ENCODE results near the gene SHISA6.

SHISA6 gene

DNA sequence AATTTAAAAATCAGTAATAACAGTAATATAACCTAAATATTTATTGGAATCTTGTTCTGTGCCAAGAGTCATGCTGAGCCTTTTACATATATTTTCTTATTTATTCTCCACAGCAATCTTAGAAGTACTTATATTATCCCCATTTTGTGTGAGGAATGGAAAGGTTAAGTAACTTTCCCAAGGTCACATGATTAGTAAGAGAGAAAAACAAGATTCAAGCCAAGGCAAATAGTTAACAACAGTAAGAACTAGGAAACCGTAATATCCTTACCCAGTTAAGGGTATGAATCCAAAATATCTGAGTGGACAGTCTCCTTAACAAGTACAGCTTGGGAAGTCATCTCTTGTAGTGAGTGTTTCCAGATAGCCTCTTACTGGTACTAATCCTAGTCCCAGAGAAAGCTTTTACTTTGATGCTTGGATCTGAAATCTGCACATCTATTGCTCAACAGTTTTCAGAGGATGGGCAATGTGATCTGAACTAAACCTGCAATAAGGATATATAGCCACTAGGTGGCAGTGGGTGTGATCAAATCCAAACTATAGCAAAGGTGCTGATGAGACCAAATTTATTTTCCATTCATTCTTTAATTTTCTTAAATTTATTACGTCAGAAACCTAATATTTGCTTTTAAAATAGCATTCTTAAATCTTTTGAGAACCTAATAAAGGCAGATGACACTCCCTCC is 23.3 kb downstream of the SHISA6 start:
- no peak overlapping the region for H3K9ac ChIP-seq (ENCODE audit: low read length)
- no peaks in the 10 kb centered on the region for H3K36me3 ChIP-seq (ENCODE audit: low read length)
- H3K4me2 ChIP-seq (ENCODE audit: low read depth, low read length, poor library complexity, severe bottlenecking), result no peak overlapping the region
- H3K9me3 ChIP-seq (ENCODE audit: insufficient read depth, low read length), result no peaks in the 10 kb centered on the region
- H2AFZ ChIP-seq (ENCODE audit: low read depth, low read length, severe bottlenecking), result no peak overlapping the region
- H3K79me2 ChIP-seq (ENCODE audit: insufficient read depth, low read length), result no peaks in the 10 kb centered on the region
- no peaks in the 10 kb centered on the region for H3K9me2 ChIP-seq (replicated peaks; ENCODE audit: insufficient read depth, low read length)
- no peak overlapping the region for H3K4me3 ChIP-seq (ENCODE audit: insufficient read depth, low read length, poor library complexity, severe bottlenecking)
- no peaks in the 10 kb centered on the region for H3K27me3 ChIP-seq (ENCODE audit: low read length)
- TF ChIP-seq EZH2phosphoT487 (conservative IDR thresholded peaks at IDR 0.05; ENCODE audit: low read length), result no peak
- TF ChIP-seq, protein P1, sequence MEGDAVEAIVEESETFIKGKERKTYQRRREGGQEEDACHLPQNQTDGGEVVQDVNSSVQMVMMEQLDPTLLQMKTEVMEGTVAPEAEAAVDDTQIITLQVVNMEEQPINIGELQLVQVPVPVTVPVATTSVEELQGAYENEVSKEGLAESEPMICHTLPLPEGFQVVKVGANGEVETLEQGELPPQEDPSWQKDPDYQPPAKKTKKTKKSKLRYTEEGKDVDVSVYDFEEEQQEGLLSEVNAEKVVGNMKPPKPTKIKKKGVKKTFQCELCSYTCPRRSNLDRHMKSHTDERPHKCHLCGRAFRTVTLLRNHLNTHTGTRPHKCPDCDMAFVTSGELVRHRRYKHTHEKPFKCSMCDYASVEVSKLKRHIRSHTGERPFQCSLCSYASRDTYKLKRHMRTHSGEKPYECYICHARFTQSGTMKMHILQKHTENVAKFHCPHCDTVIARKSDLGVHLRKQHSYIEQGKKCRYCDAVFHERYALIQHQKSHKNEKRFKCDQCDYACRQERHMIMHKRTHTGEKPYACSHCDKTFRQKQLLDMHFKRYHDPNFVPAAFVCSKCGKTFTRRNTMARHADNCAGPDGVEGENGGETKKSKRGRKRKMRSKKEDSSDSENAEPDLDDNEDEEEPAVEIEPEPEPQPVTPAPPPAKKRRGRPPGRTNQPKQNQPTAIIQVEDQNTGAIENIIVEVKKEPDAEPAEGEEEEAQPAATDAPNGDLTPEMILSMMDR (IDR thresholded peaks at IDR 0.05; ENCODE audit: insufficient read depth, low read length, poor library complexity, severe bottlenecking), result peak; percentile 46
- H4K20me1 ChIP-seq (ENCODE audit: low read depth, low read length), result no peaks in the 10 kb centered on the region
- H3F3A ChIP-seq (ENCODE audit: insufficient read depth), result no peaks in the 10 kb centered on the region
- H3K27ac ChIP-seq (ENCODE audit: low read depth, low read length), result no peak overlapping the region

DNA sequence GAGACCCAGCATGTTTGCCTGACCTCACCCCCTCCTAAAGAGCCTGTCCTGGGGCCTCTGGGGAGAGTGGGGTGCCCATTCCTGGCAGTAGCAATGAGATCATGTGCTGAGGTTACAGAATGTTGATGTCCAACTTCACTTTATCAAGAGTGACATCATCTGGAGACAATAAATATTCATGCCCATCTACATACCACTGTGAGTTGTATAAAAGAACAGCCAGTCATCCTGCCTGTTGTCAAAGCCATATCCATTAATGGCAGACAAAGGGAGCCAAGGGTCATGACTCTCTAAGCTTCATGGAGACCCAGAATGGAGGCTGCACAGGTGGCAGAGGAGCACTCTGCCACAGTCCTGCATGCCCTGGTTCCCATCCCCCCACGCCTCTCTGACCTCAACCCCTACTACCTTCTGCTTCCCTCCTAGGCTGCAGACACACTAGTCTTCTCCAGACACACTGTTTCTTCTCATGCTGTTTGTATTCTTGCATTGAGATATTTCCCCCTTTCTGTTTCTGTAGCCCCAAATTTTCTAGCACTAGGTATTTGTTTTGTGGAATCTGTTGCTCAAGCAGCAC is 27.1 kb downstream of the SHISA6 start:
- Histone ChIP-seq H4K20me1 (ENCODE audit: low read depth, low read length) (no peaks in the 10 kb centered on the region), H3K9me2 (replicated peaks; ENCODE audit: insufficient read depth, low read length) (no peaks in the 10 kb centered on the region), H2AFZ (ENCODE audit: low read depth, low read length, severe bottlenecking) (no peak overlapping the region), H3K9me3 (ENCODE audit: insufficient read depth, low read length) (no peaks in the 10 kb centered on the region), H3F3A (ENCODE audit: insufficient read depth) (no peaks in the 10 kb centered on the region), H3K4me2 (ENCODE audit: low read depth, low read length, poor library complexity, severe bottlenecking) (no peak overlapping the region), H3K36me3 (ENCODE audit: low read length) (no peaks in the 10 kb centered on the region), H3K79me2 (ENCODE audit: insufficient read depth, low read length) (no peaks in the 10 kb centered on the region), H3K4me3 (ENCODE audit: insufficient read depth, low read length, poor library complexity, severe bottlenecking) (no peak overlapping the region), H3K27me3 (ENCODE audit: low read length) (no peaks in the 10 kb centered on the region), H3K27ac (ENCODE audit: low read depth, low read length) (no peak overlapping the region), H3K9ac (ENCODE audit: low read length) (no peak overlapping the region)
- TF ChIP-seq, protein P1 (IDR thresholded peaks at IDR 0.05; ENCODE audit: insufficient read depth, low read length, poor library complexity, severe bottlenecking), result no peak
- no peak for TF ChIP-seq EZH2phosphoT487 (conservative IDR thresholded peaks at IDR 0.05; ENCODE audit: low read length)

DNA sequence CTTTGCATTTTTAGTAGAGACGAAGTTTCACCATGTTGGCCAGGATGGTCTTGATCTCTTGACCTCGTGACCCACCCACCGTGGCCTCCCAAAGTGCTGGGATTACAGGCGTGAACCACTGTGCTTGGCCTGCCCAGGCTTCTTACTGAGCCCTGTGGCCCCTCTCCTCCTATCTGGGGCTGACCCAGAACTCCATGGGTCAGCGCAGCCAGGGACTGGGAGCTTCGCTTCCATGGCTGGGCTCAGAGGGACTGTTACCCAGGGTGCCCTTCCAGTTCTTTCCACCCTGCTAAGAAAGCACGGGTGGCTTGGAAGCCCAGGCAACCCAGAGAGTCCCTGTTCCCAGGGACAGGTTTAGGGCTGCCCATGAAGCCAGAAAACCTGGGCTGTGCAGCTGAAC is 28.2 kb downstream of the SHISA6 start:
- TF ChIP-seq, protein P1 (IDR thresholded peaks at IDR 0.05; ENCODE audit: insufficient read depth, low read length, poor library complexity, severe bottlenecking), result no peak
- no peak for TF ChIP-seq EZH2phosphoT487 (conservative IDR thresholded peaks at IDR 0.05; ENCODE audit: low read length)
- H4K20me1 ChIP-seq (ENCODE audit: low read depth, low read length), result no peaks in the 10 kb centered on the region
- H3K9ac ChIP-seq (ENCODE audit: low read length), result no peak overlapping the region
- no peak overlapping the region for H2AFZ ChIP-seq (ENCODE audit: low read depth, low read length, severe bottlenecking)
- H3K4me2 ChIP-seq (ENCODE audit: low read depth, low read length, poor library complexity, severe bottlenecking), result no peak overlapping the region
- no peaks in the 10 kb centered on the region for H3K79me2 ChIP-seq (ENCODE audit: insufficient read depth, low read length)
- H3K4me3 ChIP-seq (ENCODE audit: insufficient read depth, low read length, poor library complexity, severe bottlenecking), result no peak overlapping the region
- H3K27ac ChIP-seq (ENCODE audit: low read depth, low read length), result no peak overlapping the region
- H3F3A ChIP-seq (ENCODE audit: insufficient read depth), result no peaks in the 10 kb centered on the region
- no peaks in the 10 kb centered on the region for H3K9me2 ChIP-seq (replicated peaks; ENCODE audit: insufficient read depth, low read length)
- no peaks in the 10 kb centered on the region for H3K27me3 ChIP-seq (ENCODE audit: low read length)
- no peaks in the 10 kb centered on the region for H3K9me3 ChIP-seq (ENCODE audit: insufficient read depth, low read length)
- no peaks in the 10 kb centered on the region for H3K36me3 ChIP-seq (ENCODE audit: low read length)

Measured in SU-DHL-6 (cell line).